ENCODE data around the gene FAM81A. TPM values are rescaled to one million over a fixed set of nuclear protein-coding genes. Genes with fewer than 3 reads are reported as not detected.

Gene FAM81A
- total and polyA plus RNA-seq, 4 donors = under 0.01 to 0.13 (median 0.07) TPM

GRCh38 chr15:59419170-59419569 is 18.8 kb upstream of the FAM81A start:
- Histone ChIP-seq H3K4me1 (ENCODE audit: control insufficient read depth in 4 of 4, insufficient read depth in 4 of 4, low read length in 3 of 4) (no peaks in the 10 kb centered on the region), H3K9me3 (ENCODE audit: control insufficient read depth in 4 of 4, low read length in 3 of 4) (no peaks in the 10 kb centered on the region), H3K4me3 (ENCODE audit: low read depth in 1 of 3, low read length in 3 of 3) (no peak overlapping the region), H3K36me3 (ENCODE audit: control insufficient read depth in 4 of 4, insufficient read depth in 3 of 4, low read depth in 1 of 4, low read length in 3 of 4) (no peaks in the 10 kb centered on the region), H3K9ac (ENCODE audit: low read depth in 1 of 2, low read length in 2 of 2) (no peak overlapping the region), H3K27me3 (ENCODE audit: control insufficient read depth in 4 of 4, insufficient read depth in 4 of 4, low read length in 3 of 4) (no peaks in the 10 kb centered on the region), H3K27ac (ENCODE audit: low read depth in 1 of 2, low read length in 2 of 2) (no peak overlapping the region)
- WGBS = 79% methylated on average over 1 of the region's 1 CpG
- TF ChIP-seq GABPA (IDR thresholded peaks at IDR 0.05 in 1 of 2, conservative IDR thresholded peaks at IDR 0.05 in 1 of 2) (no peak), HNF4A (conservative IDR thresholded peaks at IDR 0.05) (no peak), JUND (IDR thresholded peaks at IDR 0.05) (no peak)
- TF ChIP-seq, protein P1, sequence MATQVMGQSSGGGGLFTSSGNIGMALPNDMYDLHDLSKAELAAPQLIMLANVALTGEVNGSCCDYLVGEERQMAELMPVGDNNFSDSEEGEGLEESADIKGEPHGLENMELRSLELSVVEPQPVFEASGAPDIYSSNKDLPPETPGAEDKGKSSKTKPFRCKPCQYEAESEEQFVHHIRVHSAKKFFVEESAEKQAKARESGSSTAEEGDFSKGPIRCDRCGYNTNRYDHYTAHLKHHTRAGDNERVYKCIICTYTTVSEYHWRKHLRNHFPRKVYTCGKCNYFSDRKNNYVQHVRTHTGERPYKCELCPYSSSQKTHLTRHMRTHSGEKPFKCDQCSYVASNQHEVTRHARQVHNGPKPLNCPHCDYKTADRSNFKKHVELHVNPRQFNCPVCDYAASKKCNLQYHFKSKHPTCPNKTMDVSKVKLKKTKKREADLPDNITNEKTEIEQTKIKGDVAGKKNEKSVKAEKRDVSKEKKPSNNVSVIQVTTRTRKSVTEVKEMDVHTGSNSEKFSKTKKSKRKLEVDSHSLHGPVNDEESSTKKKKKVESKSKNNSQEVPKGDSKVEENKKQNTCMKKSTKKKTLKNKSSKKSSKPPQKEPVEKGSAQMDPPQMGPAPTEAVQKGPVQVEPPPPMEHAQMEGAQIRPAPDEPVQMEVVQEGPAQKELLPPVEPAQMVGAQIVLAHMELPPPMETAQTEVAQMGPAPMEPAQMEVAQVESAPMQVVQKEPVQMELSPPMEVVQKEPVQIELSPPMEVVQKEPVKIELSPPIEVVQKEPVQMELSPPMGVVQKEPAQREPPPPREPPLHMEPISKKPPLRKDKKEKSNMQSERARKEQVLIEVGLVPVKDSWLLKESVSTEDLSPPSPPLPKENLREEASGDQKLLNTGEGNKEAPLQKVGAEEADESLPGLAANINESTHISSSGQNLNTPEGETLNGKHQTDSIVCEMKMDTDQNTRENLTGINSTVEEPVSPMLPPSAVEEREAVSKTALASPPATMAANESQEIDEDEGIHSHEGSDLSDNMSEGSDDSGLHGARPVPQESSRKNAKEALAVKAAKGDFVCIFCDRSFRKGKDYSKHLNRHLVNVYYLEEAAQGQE (IDR thresholded peaks at IDR 0.05) = no peak
- no peak for DNase-seq (ENCODE audit: low spot score)

DNA sequence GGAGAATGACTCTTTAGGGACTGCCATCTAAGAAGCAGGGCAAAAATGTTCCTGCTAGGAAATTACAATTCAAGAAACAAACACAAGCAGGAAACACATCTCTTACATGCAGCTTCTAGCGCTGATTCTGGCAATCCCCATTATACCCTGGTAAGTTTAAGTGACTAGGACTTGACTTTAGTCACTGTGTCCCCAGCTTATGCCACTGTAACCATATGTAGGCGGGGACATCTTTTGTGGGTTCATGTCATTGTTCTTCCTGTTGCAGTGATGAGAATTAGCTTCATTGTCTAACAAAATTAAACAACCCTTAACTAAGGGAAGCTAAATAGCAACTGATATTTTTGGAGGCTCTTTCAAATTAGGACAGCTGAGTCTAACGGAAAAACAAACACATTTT is 17.9 kb upstream of the FAM81A start:
- WGBS = 89% methylated on average over 3 of the region's 3 CpGs

More for the DNA sequence above, 17.9 kb upstream of the FAM81A start:
- no peak for TF ChIP-seq JUND (IDR thresholded peaks at IDR 0.05)
- TF ChIP-seq FOXA2 (IDR thresholded peaks at IDR 0.05) = no peak
- TF ChIP-seq, protein P1 (IDR thresholded peaks at IDR 0.05) = no peak
- TF ChIP-seq, protein P2, sequence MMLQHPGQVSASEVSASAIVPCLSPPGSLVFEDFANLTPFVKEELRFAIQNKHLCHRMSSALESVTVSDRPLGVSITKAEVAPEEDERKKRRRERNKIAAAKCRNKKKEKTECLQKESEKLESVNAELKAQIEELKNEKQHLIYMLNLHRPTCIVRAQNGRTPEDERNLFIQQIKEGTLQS (IDR thresholded peaks at IDR 0.05) = no peak
- TF ChIP-seq FOXA1 (IDR thresholded peaks at IDR 0.05) = no peak
- TF ChIP-seq MAX (IDR thresholded peaks at IDR 0.05) = no peak
- no peak for TF ChIP-seq YY1 (IDR thresholded peaks at IDR 0.05)
- no peak for TF ChIP-seq RXRA (IDR thresholded peaks at IDR 0.05)
- TF ChIP-seq SP1 (IDR thresholded peaks at IDR 0.05) = no peak
- TF ChIP-seq TAF1 (conservative IDR thresholded peaks at IDR 0.05) = no peak
- no peak for TF ChIP-seq RAD21 (IDR thresholded peaks at IDR 0.05)
- no peak for TF ChIP-seq HNF4A (conservative IDR thresholded peaks at IDR 0.05)
- TF ChIP-seq GABPA (IDR thresholded peaks at IDR 0.05 in 1 of 2, conservative IDR thresholded peaks at IDR 0.05 in 1 of 2) = no peak
- no peak for TF ChIP-seq EGR1 (IDR thresholded peaks at IDR 0.05; ENCODE audit: low read depth in 2 of 2)
- TF ChIP-seq HNF4G (IDR thresholded peaks at IDR 0.05) = no peak
- no peak for TF ChIP-seq CTCF (IDR thresholded peaks at IDR 0.05; ENCODE audit: low read depth, low read length, missing input control)
- no peak for TF ChIP-seq NR2F2 (IDR thresholded peaks at IDR 0.05)
- no peaks in the 10 kb centered on the region for H3K27me3 ChIP-seq (ENCODE audit: control insufficient read depth in 4 of 4, insufficient read depth in 4 of 4, low read length in 3 of 4)
- no peaks in the 10 kb centered on the region for H3K9me3 ChIP-seq (ENCODE audit: control insufficient read depth in 4 of 4, low read length in 3 of 4)
- no peak for DNase-seq (ENCODE audit: low spot score)
- H3K9ac ChIP-seq (ENCODE audit: low read depth in 1 of 2, low read length in 2 of 2) = no peak overlapping the region
- no peaks in the 10 kb centered on the region for H3K4me1 ChIP-seq (ENCODE audit: control insufficient read depth in 4 of 4, insufficient read depth in 4 of 4, low read length in 3 of 4)
- H3K27ac ChIP-seq (ENCODE audit: low read depth in 1 of 2, low read length in 2 of 2) = no peak overlapping the region
- H3K4me3 ChIP-seq (ENCODE audit: low read depth in 1 of 3, low read length in 3 of 3) = no peak overlapping the region
- H3K36me3 ChIP-seq (ENCODE audit: control insufficient read depth in 4 of 4, insufficient read depth in 3 of 4, low read depth in 1 of 4, low read length in 3 of 4) = no peaks in the 10 kb centered on the region

All from liver (tissue), 9 donors.